Esophagus squamous epithelium (tissue), 4 donors: ENCODE measurements around the gene FAM83F.

Experiments used
- CTCF ChIP-seq, 6 experiments: fragments of 450-650 bp in 4 of 6; fragments of 200-600 bp in 2 of 6; sonication (generic) in 2 of 6; IDR thresholded peaks; one replicate each; pipeline ENCODE4 v1.5.1; 2016 to 2019; ENCODE audit warnings: antibody characterized with exemption in 6 of 6, mild to moderate bottlenecking in 4 of 6, moderate library complexity in 4 of 6
- POLR2A ChIP-seq, 4 donors: fragments of 450-650 bp; IDR thresholded peaks; one replicate each; pipeline ENCODE4 v1.6.1; 2017; ENCODE audit warnings: antibody characterized with exemption in 4 of 4, mild to moderate bottlenecking in 4 of 4, moderate library complexity in 3 of 4

GRCh38 chr22:40000171-40000570 is 5.4 kb downstream of the FAM83F start:
- no peak for TF ChIP-seq CTCF (IDR thresholded peaks at IDR 0.05)
- TF ChIP-seq POLR2A (IDR thresholded peaks at IDR 0.05): no peak
